A673 (cell line): Measurements from ENCODE around the gene BCL7A. TPM values are rescaled to one million over a fixed set of nuclear protein-coding genes. Genes with fewer than 3 reads are reported as not detected.
A peak's percentile ranks its signal among the peaks of the same experiment; 100 is the strongest.

Experiments used
- BruUV-seq: library from RNA; stranded (reverse); fragments of 400-500 nt; replicated peaks from 2 replicates; lab custom pipeline; 2021; lab: Mats Ljungman, UMichigan
- CTCF ChIA-PET: fragments of 300-600 bp; sonication (Branson Sonifier 250); formaldehyde crosslinking; loops from one replicate; lab custom pipeline; 2022; ENCODE audit warnings: antibody characterized with exemption; lab: Charles Lee
- POLR2A ChIA-PET: fragments of 300-600 bp; sonication (Branson Sonifier 250); formaldehyde crosslinking; loops from one replicate; lab custom pipeline; 2022; ENCODE audit warnings: antibody characterized with exemption; ENCODE audit not compliant: low non-redundant PET; lab: Charles Lee
- DNase-seq: peaks from one replicate; pipeline ENCODE4 v3.0.0-alpha.2; 2015; ENCODE audit warnings: low spot score
- H3K27ac ChIP-seq: fragments of 200-600 bp; sonication (generic); 2 replicates; pipeline ENCODE4 v1.5.1; 2016; ENCODE audit warnings: mixed run types, low read depth, mild to moderate bottlenecking, mixed read lengths, antibody characterized with exemption, low read length; ENCODE audit not compliant: poor library complexity, severe bottlenecking
- H3K27me3 ChIP-seq: fragments of 200-600 bp; sonication (generic); replicated peaks from 2 replicates; pipeline ENCODE4 v1.6.1; 2017; ENCODE audit warnings: mixed run types, low read depth, mild to moderate bottlenecking, mixed read lengths, antibody characterized with exemption, low read length; ENCODE audit not compliant: insufficient read depth, poor library complexity
- H3K36me3 ChIP-seq: fragments of 200-600 bp; sonication (generic); 2 replicates; pipeline ENCODE4 v1.6.1; 2016; ENCODE audit warnings: mixed run types, mild to moderate bottlenecking, mixed read lengths, antibody characterized with exemption, low read length; ENCODE audit not compliant: insufficient read depth, poor library complexity, severe bottlenecking
- H3K4me1 ChIP-seq: fragments of 200-600 bp; sonication (generic); 2 replicates; pipeline ENCODE4 v1.6.1; 2017; ENCODE audit warnings: mixed run types, mild to moderate bottlenecking, mixed read lengths, antibody characterized with exemption, low read length; ENCODE audit not compliant: insufficient read depth, poor library complexity, severe bottlenecking
- H3K4me3 ChIP-seq: fragments of 200-600 bp; sonication (generic); 2 replicates; pipeline ENCODE4 v1.5.1; 2016; ENCODE audit warnings: low read depth, mixed run types, mild to moderate bottlenecking, mixed read lengths, low read length; ENCODE audit not compliant: poor library complexity, severe bottlenecking
- H3K9me3 ChIP-seq: fragments of 200-600 bp; sonication (generic); 2 replicates; pipeline ENCODE4 v1.6.1; 2016; ENCODE audit warnings: mixed run types, low read depth, mild to moderate bottlenecking, mixed read lengths, antibody characterized with exemption, low read length; ENCODE audit not compliant: poor library complexity, severe bottlenecking
- CTCF ChIP-seq: fragments of 300-800, 200-600 bp; sonication (generic); conservative IDR thresholded peaks from 2 replicates; pipeline ENCODE4 v1.5.1; 2017; ENCODE audit warnings: low read depth, mild to moderate bottlenecking, antibody characterized with exemption, low read length, moderate library complexity, mixed read lengths
- EZH2 ChIP-seq: fragments of 200-600 bp; sonication (generic); IDR thresholded peaks from 2 replicates; pipeline ENCODE4 v1.6.1; 2017; ENCODE audit warnings: borderline replicate concordance, low read depth, mild to moderate bottlenecking, mixed read lengths, antibody characterized with exemption, low read length; ENCODE audit not compliant: poor library complexity, severe bottlenecking
- intact Hi-C: fragments of 100-400 bp; cut with micrococcal nuclease; formaldehyde crosslinking; loops from one replicate; pipeline ENCODE4 v1.10.0; 2022; ENCODE audit not compliant: unreplicated experiment
- total RNA-seq: library from RNA; stranded (reverse); gene quantifications from 2 replicates; pipeline ENCODE4 v1.2.3, GENCODE V29; 2021

BCL7A gene
- total RNA-seq, 1 experiment from 2014 or later, result 40.7 TPM

- H3K4me3 ChIP-seq, result no peak overlapping the region
- POLR2A ChIA-PET, result no interaction called here
- intact Hi-C loops, result no loop called here
- H3K9me3 ChIP-seq, result no peaks in the 10 kb centered on the region
- no peaks in the 10 kb centered on the region for H3K27me3 ChIP-seq
- H3K36me3 ChIP-seq, result no peaks in the 10 kb centered on the region
- TF ChIP-seq CTCF, result no peak
- no peak for TF ChIP-seq EZH2
- CTCF ChIA-PET, result no interaction called here
- no peak for DNase-seq
- no TSS peak for BruUV-seq
- H3K4me1 ChIP-seq, result peaks cover 6% of the 10 kb centered on the region
- H3K27ac ChIP-seq, result no peak overlapping the region
Measured at GRCh38 chr12:121981456-121981855, 40.2 kb upstream of the BCL7A start.

DNA sequence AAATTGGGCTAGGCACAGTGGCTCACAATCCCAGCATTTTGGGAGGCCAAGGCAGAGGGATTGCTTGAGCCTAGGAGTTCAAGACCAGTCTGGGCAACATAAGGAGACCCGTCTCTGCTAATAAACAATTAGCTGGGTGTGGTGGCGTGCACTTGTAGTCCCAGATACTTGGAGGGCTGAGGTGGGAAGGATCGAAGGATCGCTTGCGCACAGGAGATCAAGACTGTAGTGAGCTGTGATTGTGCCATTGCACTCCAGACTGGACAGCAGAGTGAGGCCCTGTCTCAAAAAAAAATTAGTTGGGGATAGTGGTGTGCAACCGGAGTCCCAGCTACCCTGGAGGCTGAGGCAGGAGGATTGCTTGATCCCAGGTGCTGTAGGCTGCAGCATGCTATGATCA, 38.7 kb upstream of the BCL7A start:
- TF ChIP-seq CTCF, result no peak
- TF ChIP-seq EZH2, result no peak
- CTCF ChIA-PET, result no interaction called here
- BruUV-seq, result no TSS peak
- no peak for DNase-seq
- POLR2A ChIA-PET, result no interaction called here
- H3K27me3 ChIP-seq, result no peaks in the 10 kb centered on the region
- intact Hi-C loops, result no loop called here
- H3K9me3 ChIP-seq, result no peaks in the 10 kb centered on the region
- no peaks in the 10 kb centered on the region for H3K36me3 ChIP-seq
- no peak overlapping the region for H3K27ac ChIP-seq
- peaks cover 6% of the 10 kb centered on the region for H3K4me1 ChIP-seq
- no peak overlapping the region for H3K4me3 ChIP-seq

DNA sequence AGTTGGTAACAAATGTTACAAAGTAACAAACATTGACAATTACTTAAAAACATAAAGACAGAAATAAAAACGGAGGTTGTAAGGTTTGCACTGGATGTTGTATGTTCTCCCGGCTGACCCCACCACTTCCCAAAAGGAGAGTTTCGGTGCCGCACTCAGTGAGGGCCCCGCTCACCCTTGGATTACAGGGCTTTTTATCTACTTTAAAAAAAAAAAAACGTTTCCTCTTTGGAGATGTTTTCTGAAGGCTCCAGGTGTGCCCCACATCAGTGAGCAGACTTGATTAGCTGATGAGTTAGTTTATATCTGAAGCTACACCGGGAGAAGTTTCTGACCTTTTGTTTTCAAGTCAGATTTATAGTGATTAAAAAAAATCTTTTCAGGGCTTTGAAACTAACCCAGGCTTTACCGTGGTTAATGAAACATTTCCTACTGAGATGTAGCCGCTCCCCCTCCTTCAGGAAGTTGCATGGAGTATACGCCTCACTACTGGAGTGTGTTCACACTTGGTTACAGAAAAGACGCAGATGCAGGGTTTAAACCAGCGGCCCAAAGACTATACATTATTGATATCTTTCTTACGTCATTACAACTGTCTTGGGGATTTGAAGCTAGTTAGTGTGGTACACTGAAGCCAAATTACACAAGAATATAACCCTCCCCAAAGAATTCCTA, 38.0 kb upstream of the BCL7A start:
- POLR2A ChIA-PET, result no interaction called here
- intact Hi-C loops, result no loop called here
- no TSS peak for BruUV-seq
- TF ChIP-seq EZH2 (no peak), CTCF (no peak)
- peak; percentile 41 for DNase-seq
- Histone ChIP-seq H3K27me3 (no peaks in the 10 kb centered on the region), H3K4me1 (peaks cover 6% of the 10 kb centered on the region), H3K9me3 (no peaks in the 10 kb centered on the region), H3K36me3 (no peaks in the 10 kb centered on the region), H3K27ac (no peak overlapping the region), H3K4me3 (no peak overlapping the region)
- CTCF ChIA-PET, result interaction anchor here (0.6 kb wide), 1 partner anchor 79 kb away, joined by 3 read pairs; no protein-coding TSS in a partner anchor
